IPS-18a (cell line): ENCODE results near the gene ACSM2B.
"Not testable (repeated sequence)": the region's sequence is repeated elsewhere in the genome, so short reads cannot be mapped to it uniquely, and the experiment has no call there.

Source experiments
- H3K27ac ChIP-seq: one replicate; pipeline ENCODE4 v1.5.1; 2013; ENCODE audit warnings: low read length
- H3K27me3 ChIP-seq: one replicate; pipeline ENCODE4 v1.6.1; 2013; ENCODE audit warnings: mild to moderate bottlenecking, low read length; ENCODE audit not compliant: control insufficient read depth, insufficient read depth
- H3K36me3 ChIP-seq: one replicate; pipeline ENCODE4 v1.6.1; 2013; ENCODE audit warnings: low read depth, low read length; ENCODE audit not compliant: control insufficient read depth
- H3K4me1 ChIP-seq: one replicate; pipeline ENCODE4 v1.6.1; 2013; ENCODE audit warnings: low read depth, low read length; ENCODE audit not compliant: control insufficient read depth
- H3K4me3 ChIP-seq: one replicate; pipeline ENCODE4 v1.5.1; 2013; ENCODE audit warnings: low read length
- H3K9ac ChIP-seq: one replicate; pipeline ENCODE4 v1.6.1; 2013; ENCODE audit warnings: mild to moderate bottlenecking, low read length, moderate library complexity
- H3K9me3 ChIP-seq: one replicate; pipeline ENCODE4 v1.6.1; 2013; ENCODE audit warnings: low read depth, low read length; ENCODE audit not compliant: control insufficient read depth

Gene ACSM2B

GRCh38 chr16:20589486-20589885 is 13.3 kb upstream of the ACSM2B start:
- H3K9ac ChIP-seq, H3K27ac ChIP-seq, H3K27me3 ChIP-seq, H3K4me3 ChIP-seq, H3K4me1 ChIP-seq, H3K9me3 ChIP-seq, H3K36me3 ChIP-seq: not testable (repeated sequence)

GRCh38 chr16:20587645-20588074 is 11.5 kb upstream of the ACSM2B start:
- H3K4me3 ChIP-seq, H3K36me3 ChIP-seq, H3K27me3 ChIP-seq, H3K4me1 ChIP-seq, H3K9me3 ChIP-seq, H3K27ac ChIP-seq, H3K9ac ChIP-seq: not testable (repeated sequence)

GRCh38 chr16:20586716-20587115 is 10.5 kb upstream of the ACSM2B start:
- not testable (repeated sequence) for H3K9me3 ChIP-seq, H3K27me3 ChIP-seq, H3K4me1 ChIP-seq, H3K9ac ChIP-seq, H3K27ac ChIP-seq, H3K36me3 ChIP-seq, H3K4me3 ChIP-seq

GRCh38 chr16:20586112-20586511 is 9.9 kb upstream of the ACSM2B start:
- H3K9me3 ChIP-seq, H3K4me3 ChIP-seq, H3K36me3 ChIP-seq, H3K27ac ChIP-seq, H3K9ac ChIP-seq, H3K27me3 ChIP-seq, H3K4me1 ChIP-seq: not testable (repeated sequence)

GRCh38 chr16:20580487-20581259 is 4.5 kb upstream of the ACSM2B start:
- not testable (repeated sequence) for H3K27me3 ChIP-seq, H3K4me3 ChIP-seq, H3K9me3 ChIP-seq, H3K9ac ChIP-seq, H3K27ac ChIP-seq, H3K36me3 ChIP-seq, H3K4me1 ChIP-seq

GRCh38 chr16:20578091-20578490 is 1.9 kb upstream of the ACSM2B start:
- H3K9me3 ChIP-seq, H3K36me3 ChIP-seq, H3K4me1 ChIP-seq, H3K27ac ChIP-seq, H3K27me3 ChIP-seq, H3K9ac ChIP-seq, H3K4me3 ChIP-seq: not testable (repeated sequence)

GRCh38 chr16:20569117-20569651 is 7.0 kb downstream of the ACSM2B start:
- not testable (repeated sequence) for H3K9ac ChIP-seq, H3K27me3 ChIP-seq, H3K4me3 ChIP-seq, H3K36me3 ChIP-seq, H3K9me3 ChIP-seq, H3K4me1 ChIP-seq, H3K27ac ChIP-seq

- no peaks in the 10 kb centered on the region for H3K9me3 ChIP-seq
- no peaks in the 10 kb centered on the region for H3K36me3 ChIP-seq
- H3K4me3 ChIP-seq, result no peak overlapping the region
- no peak overlapping the region for H3K27ac ChIP-seq
- H3K4me1 ChIP-seq, result no peaks in the 10 kb centered on the region
- no peak overlapping the region for H3K9ac ChIP-seq
- H3K27me3 ChIP-seq, result no peaks in the 10 kb centered on the region
Observed at GRCh38 chr16:20568404-20568803, 7.8 kb downstream of the ACSM2B start.

- H3K27ac ChIP-seq, result no peak overlapping the region
Observed at GRCh38 chr16:20566864-20567263, 9.3 kb downstream of the ACSM2B start.

GRCh38 chr16:20565334-20565733 is 10.8 kb downstream of the ACSM2B start:
- H3K36me3 ChIP-seq, H3K9ac ChIP-seq, H3K9me3 ChIP-seq, H3K27ac ChIP-seq, H3K4me1 ChIP-seq, H3K27me3 ChIP-seq, H3K4me3 ChIP-seq: not testable (repeated sequence)

More at GRCh38 chr16:20566864-20567263, 9.3 kb downstream of the ACSM2B start:
- Histone ChIP-seq H3K4me1 (no peaks in the 10 kb centered on the region), H3K4me3 (no peak overlapping the region), H3K9ac (no peak overlapping the region), H3K27me3 (no peaks in the 10 kb centered on the region), H3K9me3 (peaks cover 3% of the 10 kb centered on the region), H3K36me3 (no peaks in the 10 kb centered on the region)

- H3K27ac ChIP-seq, H3K4me3 ChIP-seq, H3K9me3 ChIP-seq, H3K9ac ChIP-seq, H3K36me3 ChIP-seq, H3K27me3 ChIP-seq, H3K4me1 ChIP-seq: not testable (repeated sequence)
Observed at GRCh38 chr16:20564218-20564617, 11.9 kb downstream of the ACSM2B start.

GRCh38 chr16:20555628-20556027 is 20.5 kb downstream of the ACSM2B start:
- H3K9ac ChIP-seq, H3K9me3 ChIP-seq, H3K4me1 ChIP-seq, H3K36me3 ChIP-seq, H3K27ac ChIP-seq, H3K27me3 ChIP-seq, H3K4me3 ChIP-seq: not testable (repeated sequence)
